Measurements from ENCODE around the gene ITPKB.

- TF ChIP-seq CTCF (IDR thresholded peaks at IDR 0.05; ENCODE audit: low read depth, low read length) (no peak), POLR2A (IDR thresholded peaks at IDR 0.05; ENCODE audit: extremely low read depth, insufficient read length) (no peak), MAX (IDR thresholded peaks at IDR 0.05; ENCODE audit: low read depth, low read length) (no peak), MYC (IDR thresholded peaks at IDR 0.05; ENCODE audit: low read depth, low read length) (no peak)
Observed at GRCh38 chr1:226719596-226720387, 19.3 kb downstream of the ITPKB start.
